Dendritic cell treated with granulocyte-macrophage colony-stimulating factor and Interleukin-4, amounts not matched to agents 40 ng/mL and 50 ng/mL, for 4 days (primary cell): Measurements from ENCODE around the gene ERMAP.

Experiments
- H3K27ac Mint-ChIP-seq: one replicate; pipeline ENCODE4 v1.8.0; 2022; ENCODE audit warnings: mild to moderate bottlenecking, mixed read lengths
- H3K27me3 Mint-ChIP-seq: one replicate; pipeline ENCODE4 v1.8.0; 2022; ENCODE audit warnings: mild to moderate bottlenecking, mixed read lengths
- H3K36me3 Mint-ChIP-seq: one replicate; pipeline ENCODE4 v1.8.0; 2022; ENCODE audit warnings: low read depth, mixed read lengths
- H3K4me1 Mint-ChIP-seq: one replicate; pipeline ENCODE4 v1.8.0; 2022; ENCODE audit warnings: low read depth, mixed read lengths
- H3K4me3 Mint-ChIP-seq: one replicate; pipeline ENCODE4 v1.8.0; 2022; ENCODE audit warnings: mild to moderate bottlenecking, moderate library complexity, mixed read lengths
- H3K9me3 Mint-ChIP-seq: one replicate; pipeline ENCODE4 v1.8.0; 2022; ENCODE audit warnings: mixed read lengths
- intact Hi-C: fragments of 100-400 bp; cut with micrococcal nuclease; formaldehyde crosslinking; loops from one replicate; pipeline ENCODE4 v1.15.0; 2022

ERMAP gene

DNA sequence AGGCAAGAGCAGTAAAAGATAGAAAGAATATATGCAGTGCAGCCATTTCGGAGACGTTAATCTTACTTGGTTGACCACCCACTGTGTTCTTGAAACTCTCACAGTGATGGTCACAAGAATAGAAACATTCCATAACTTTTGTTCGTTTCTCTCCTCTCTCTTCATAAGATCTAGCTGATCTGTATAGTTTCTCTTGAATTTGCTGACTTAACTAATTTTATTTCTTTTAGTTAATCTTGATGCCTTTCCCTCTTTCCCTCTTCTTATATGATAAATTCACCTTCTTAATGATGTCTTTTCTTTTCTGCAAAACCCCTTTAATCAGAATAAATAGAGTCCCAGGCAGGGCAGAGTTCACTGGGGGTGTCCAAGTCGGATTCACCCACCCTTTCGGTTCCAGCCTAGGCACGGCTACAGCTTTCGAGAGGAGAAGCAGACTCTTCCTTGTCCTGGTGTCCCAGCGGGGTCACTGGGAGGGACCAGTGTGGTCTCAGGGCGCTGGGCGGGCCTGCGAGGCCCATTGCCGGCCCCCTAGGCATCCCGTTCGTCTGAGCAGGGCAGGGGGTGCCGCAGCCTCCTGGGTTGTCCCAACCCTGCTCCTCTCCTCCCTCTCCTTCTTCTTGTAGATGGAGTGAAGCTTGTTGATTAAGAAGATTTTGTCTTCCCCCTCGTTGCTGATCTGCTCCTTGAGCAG is 69.3 kb downstream of the ERMAP start:
- Mint-ChIP-seq H3K9me3 (no peaks in the 10 kb centered on the region), H3K4me3 (no peak overlapping the region), H3K27me3 (peaks cover 3% of the 10 kb centered on the region), H3K27ac (no peak overlapping the region), H3K36me3 (no peaks in the 10 kb centered on the region), H3K4me1 (no peaks in the 10 kb centered on the region)
- intact Hi-C loops = no loop called here

DNA sequence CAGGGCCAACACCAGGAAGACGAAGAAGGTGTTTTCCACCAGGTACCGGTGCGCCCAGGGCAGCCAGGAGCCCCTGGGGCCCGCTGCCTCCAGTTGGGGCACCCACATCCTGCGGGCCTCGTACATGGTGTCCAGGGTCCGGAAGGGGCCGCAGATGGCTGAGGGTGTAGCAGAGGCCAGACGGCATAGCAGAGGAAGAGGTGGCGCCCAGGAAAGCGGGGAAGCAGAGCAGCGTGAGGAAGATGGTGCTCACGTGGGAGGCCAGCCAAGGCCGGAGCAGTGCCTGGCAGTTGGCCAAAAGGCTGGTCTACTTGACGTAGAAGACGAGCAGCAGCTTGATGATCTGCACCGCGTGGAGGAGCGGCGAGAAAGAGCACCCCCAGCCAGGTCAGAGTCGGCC is 69.9 kb downstream of the ERMAP start:
- Mint-ChIP-seq H3K27ac (no peak overlapping the region), H3K4me1 (no peaks in the 10 kb centered on the region), H3K9me3 (no peaks in the 10 kb centered on the region), H3K27me3 (peaks cover 5% of the 10 kb centered on the region), H3K36me3 (no peaks in the 10 kb centered on the region), H3K4me3 (no peak overlapping the region)
- intact Hi-C loops = no loop called here

DNA sequence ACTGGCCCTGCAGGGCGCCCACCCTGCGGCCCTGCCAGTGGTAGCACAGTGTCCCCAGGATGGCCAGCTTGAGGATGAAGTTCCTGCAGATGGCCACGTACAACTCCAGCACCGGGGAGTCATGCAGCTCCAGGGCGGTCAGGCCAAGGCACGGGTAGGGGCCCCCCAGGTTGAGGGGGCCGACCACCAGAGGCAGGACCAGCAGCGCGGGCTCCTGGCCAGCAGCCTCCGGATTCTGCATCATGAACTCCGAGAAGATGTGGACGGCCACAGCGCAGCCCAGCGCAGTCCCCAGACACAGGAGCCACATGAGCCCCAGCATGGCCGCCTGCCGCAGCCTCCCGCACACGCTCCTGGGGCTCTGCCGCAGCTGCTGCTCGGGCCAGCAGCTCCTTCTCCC is 70.4 kb downstream of the ERMAP start:
- H3K4me1 Mint-ChIP-seq = no peaks in the 10 kb centered on the region
- no peak overlapping the region for H3K4me3 Mint-ChIP-seq
- no peaks in the 10 kb centered on the region for H3K9me3 Mint-ChIP-seq
- no peaks in the 10 kb centered on the region for H3K36me3 Mint-ChIP-seq
- no peak overlapping the region for H3K27ac Mint-ChIP-seq
- H3K27me3 Mint-ChIP-seq = peaks cover 5% of the 10 kb centered on the region
- intact Hi-C loops = no loop called here

DNA sequence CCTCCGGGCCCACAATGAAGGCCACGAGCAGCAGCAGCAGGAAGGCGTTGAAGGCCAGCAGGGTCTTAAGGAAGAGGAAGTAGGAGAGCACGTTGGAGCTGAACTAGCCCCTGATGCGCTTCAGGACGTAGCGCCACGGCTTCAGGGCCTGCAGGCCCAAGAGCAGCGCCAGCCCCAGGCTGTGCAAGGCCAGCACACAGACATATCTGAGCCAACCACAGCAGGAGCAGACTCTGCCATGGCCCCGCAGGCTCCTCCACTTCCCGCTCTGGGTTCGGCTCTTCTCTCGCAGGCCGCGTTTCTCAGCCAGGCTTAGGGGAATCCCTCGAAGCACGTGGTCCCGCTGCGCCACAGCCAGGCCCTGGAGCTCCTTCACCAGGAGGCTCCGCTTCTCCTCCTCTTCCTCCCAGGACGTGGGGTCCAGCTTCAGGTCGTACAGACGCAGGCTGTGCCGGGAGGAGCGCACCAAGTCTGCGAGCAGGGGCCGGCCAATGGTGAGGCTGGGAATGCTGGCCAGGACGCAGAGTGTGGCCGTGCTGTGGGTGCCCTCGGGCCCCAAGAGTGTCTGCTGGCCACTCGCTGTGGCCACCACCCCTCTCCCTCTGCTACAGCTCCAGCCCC is 71.2 kb downstream of the ERMAP start:
- Mint-ChIP-seq H3K36me3 (no peaks in the 10 kb centered on the region), H3K4me1 (no peaks in the 10 kb centered on the region), H3K27ac (no peak overlapping the region), H3K27me3 (peaks cover 7% of the 10 kb centered on the region), H3K9me3 (no peaks in the 10 kb centered on the region), H3K4me3 (no peak overlapping the region)
- intact Hi-C loops = no loop called here

DNA sequence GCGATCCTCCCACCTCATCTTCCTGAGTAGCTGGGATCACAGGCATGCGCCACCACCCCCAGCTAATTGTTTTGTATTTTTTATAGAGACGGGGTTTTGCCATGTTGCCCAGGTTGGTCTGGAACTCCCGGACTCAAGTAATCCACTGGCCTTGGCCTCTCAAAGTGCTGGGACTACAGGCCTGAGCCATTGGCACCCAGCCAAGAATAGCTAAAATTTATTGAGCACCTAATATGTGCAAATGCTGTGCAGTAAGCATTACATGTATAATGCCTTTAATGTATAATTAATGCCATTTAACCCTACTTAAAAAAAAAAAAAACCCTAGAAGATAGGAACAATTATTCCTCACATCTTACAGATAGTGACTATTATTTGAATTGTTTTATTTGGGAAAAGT is 72.3 kb downstream of the ERMAP start:
- Mint-ChIP-seq H3K27ac (no peak overlapping the region), H3K9me3 (no peaks in the 10 kb centered on the region), H3K4me3 (no peak overlapping the region), H3K36me3 (no peaks in the 10 kb centered on the region), H3K4me1 (no peaks in the 10 kb centered on the region), H3K27me3 (peaks cover 6% of the 10 kb centered on the region)
- intact Hi-C loops = no loop called here

DNA sequence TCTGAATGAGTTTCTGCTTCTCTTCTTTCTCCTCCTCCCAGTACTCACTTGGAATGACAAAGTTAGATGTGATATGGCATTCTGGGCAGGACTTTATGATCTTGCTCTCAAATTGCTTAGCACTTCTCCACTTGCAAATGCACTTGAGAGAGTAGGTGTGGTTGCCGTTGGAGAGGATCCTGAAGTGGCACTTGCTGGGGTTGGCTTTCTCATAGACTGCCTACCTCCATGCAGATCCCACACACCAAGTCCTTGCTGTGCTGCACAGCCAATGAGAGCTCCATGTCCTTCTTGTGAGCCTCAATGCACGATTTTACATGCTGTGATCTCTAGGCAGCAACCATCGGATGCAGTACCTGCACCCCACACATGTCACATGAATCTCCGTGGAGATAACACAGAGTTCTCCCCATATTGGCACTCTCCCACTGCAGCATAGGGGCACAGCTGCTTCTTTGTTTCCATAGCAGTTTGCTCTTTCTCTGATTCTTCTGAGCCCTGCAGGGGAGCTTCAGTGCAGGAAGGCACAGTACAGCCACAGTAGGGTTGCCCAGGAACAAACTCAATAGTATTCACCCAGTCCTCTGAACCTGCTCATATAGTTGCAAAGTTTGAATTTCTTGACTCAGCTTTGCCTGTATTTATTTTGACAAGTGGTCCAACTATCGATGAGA is 74.7 kb downstream of the ERMAP start:
- Mint-ChIP-seq H3K36me3 (no peaks in the 10 kb centered on the region), H3K9me3 (no peaks in the 10 kb centered on the region), H3K4me3 (no peak overlapping the region), H3K27ac (no peak overlapping the region), H3K4me1 (no peaks in the 10 kb centered on the region), H3K27me3 (peaks cover 10% of the 10 kb centered on the region)
- intact Hi-C loops = no loop called here
